Hepatocyte (in vitro differentiated cells): ENCODE data around the gene PAF1. TPM values are rescaled to one million over a fixed set of nuclear protein-coding genes. Genes with fewer than 3 reads are reported as not detected.

Experiments
- DNase-seq: peaks from one replicate; pipeline ENCODE4 v3.0.0-alpha.2; 2016; ENCODE audit warnings: low spot score
- H2AFZ ChIP-seq: fragments of 200-600 bp; sonication (generic); 2 replicates; pipeline ENCODE4 v1.6.0; 2016; ENCODE audit warnings: antibody characterized with exemption, mild to moderate bottlenecking
- H3K27ac ChIP-seq: fragments of 200-600 bp; sonication (generic); 2 replicates; pipeline ENCODE4 v1.5.1; 2016; ENCODE audit warnings: mild to moderate bottlenecking
- H3K27me3 ChIP-seq: fragments of 200-600 bp; sonication (generic); 2 replicates; pipeline ENCODE4 v1.6.1; 2016
- H3K36me3 ChIP-seq: fragments of 200-600 bp; sonication (generic); replicated peaks from 2 replicates; pipeline ENCODE4 v1.5.1; 2016; ENCODE audit warnings: low read depth; ENCODE audit not compliant: insufficient read depth
- H3K4me1 ChIP-seq: fragments of 200-600 bp; sonication (generic); 2 replicates; pipeline ENCODE4 v1.5.1; 2016; ENCODE audit warnings: mild to moderate bottlenecking, moderate library complexity; ENCODE audit not compliant: insufficient read depth
- H3K4me2 ChIP-seq: fragments of 200-600 bp; sonication (generic); 2 replicates; pipeline ENCODE4 v1.6.0; 2016
- H3K4me3 ChIP-seq: fragments of 200-600 bp; sonication (generic); 2 replicates; pipeline ENCODE4 v1.5.1; 2016; ENCODE audit warnings: mild to moderate bottlenecking
- H3K79me2 ChIP-seq: fragments of 200-600 bp; sonication (generic); 2 replicates; pipeline ENCODE4 v1.6.0; 2017; ENCODE audit warnings: mild to moderate bottlenecking
- H3K9me2 ChIP-seq: fragments of 200-600 bp; sonication (generic); replicated peaks from 2 replicates; pipeline ENCODE4 v1.6.0; 2017; ENCODE audit warnings: mild to moderate bottlenecking; ENCODE audit not compliant: insufficient read depth
- H3K9me3 ChIP-seq: fragments of 200-600 bp; sonication (generic); 2 replicates; pipeline ENCODE4 v1.5.1; 2016; ENCODE audit warnings: low read depth, mild to moderate bottlenecking
- H4K20me1 ChIP-seq: fragments of 200-600 bp; sonication (generic); 2 replicates; pipeline ENCODE4 v1.6.0; 2016; ENCODE audit warnings: mild to moderate bottlenecking; ENCODE audit not compliant: insufficient read depth, poor library complexity, severe bottlenecking
- CTCF ChIP-seq: fragments of 200-600 bp; sonication (generic); IDR thresholded peaks from 2 replicates; pipeline ENCODE4 v1.5.1; 2016; ENCODE audit warnings: antibody characterized with exemption, mild to moderate bottlenecking; ENCODE audit not compliant: poor library complexity
- EZH2 ChIP-seq: fragments of 200-600 bp; sonication (generic); IDR thresholded peaks from 2 replicates; pipeline ENCODE4 v1.6.1; 2016; ENCODE audit warnings: antibody characterized with exemption, mild to moderate bottlenecking, borderline replicate concordance
- EZH2phosphoT487 ChIP-seq: fragments of 200-600 bp; sonication (generic); IDR thresholded peaks from one replicate; pipeline ENCODE4 v1.6.1; 2018; ENCODE audit warnings: antibody characterized with exemption, mild to moderate bottlenecking, low read depth, moderate library complexity; ENCODE audit not compliant: unreplicated experiment, severe bottlenecking
- WGBS: methylation state at CpG from one replicate; pipeline ENCODE4 v1.1.6; 2016; ENCODE audit warnings: low lambda C conversion rate; ENCODE audit errors: missing lambda C conversion rate; 5-methylcytosine and 5-hydroxymethylcytosine counted together
- polyA plus RNA-seq: library from polyadenylated mRNA; unstranded; fragments of >200 nt; fragmentation: Nextera tagmentation; extraction: Ambion mirVana; gene quantifications from 2 replicates; pipeline ENCODE4 v1.2.1, GENCODE V29; 2016
- total RNA-seq: library from RNA; depleted of rRNA; stranded (reverse); fragments of >200 nt; gene quantifications from 2 replicates; pipeline ENCODE4 v1.2.3, GENCODE V29; 2014

Gene PAF1
- total and polyA plus RNA-seq, 2 experiments from 2014 or later: 30.4 to 54.4 TPM

GRCh38 chr19:39411081-39411831 is 20.4 kb upstream of the PAF1 start:
- H3K36me3 ChIP-seq: no peaks in the 10 kb centered on the region
- H3K4me3 ChIP-seq: peak overlapping the region; percentile 77
- H3K9me3 ChIP-seq: no peaks in the 10 kb centered on the region
- TF ChIP-seq EZH2phosphoT487 (no peak), CTCF (no peak), EZH2 (no peak)
- peaks cover 20% of the 10 kb centered on the region for H4K20me1 ChIP-seq
- H3K79me2 ChIP-seq: peaks cover 59% of the 10 kb centered on the region
- 30% methylated on average over 9 of the region's 9 CpGs for WGBS
- no peaks in the 10 kb centered on the region for H3K9me2 ChIP-seq
- H3K27me3 ChIP-seq: no peaks in the 10 kb centered on the region
- H3K4me2 ChIP-seq: peak overlapping the region; percentile 85
- H2AFZ ChIP-seq: no peak overlapping the region
- H3K4me1 ChIP-seq: peaks cover 18% of the 10 kb centered on the region
- DNase-seq: peak; percentile 86
- H3K27ac ChIP-seq: peak overlapping the region; percentile 100

GRCh38 chr19:39410831-39411080 is 19.9 kb upstream of the PAF1 start:
- Histone ChIP-seq H3K27ac (peak overlapping the region; percentile 100), H3K79me2 (peaks cover 58% of the 10 kb centered on the region), H3K4me3 (peak overlapping the region; percentile 77), H3K9me3 (no peaks in the 10 kb centered on the region), H3K4me1 (peaks cover 23% of the 10 kb centered on the region), H2AFZ (no peak overlapping the region), H3K27me3 (no peaks in the 10 kb centered on the region), H4K20me1 (peaks cover 20% of the 10 kb centered on the region), H3K9me2 (no peaks in the 10 kb centered on the region), H3K36me3 (no peaks in the 10 kb centered on the region), H3K4me2 (peak overlapping the region; percentile 85)
- TF ChIP-seq EZH2 (no peak), CTCF (no peak), EZH2phosphoT487 (no peak)
- WGBS: 50% methylated on average over 1 of the region's 1 CpG
- no peak for DNase-seq

- Histone ChIP-seq H3K79me2 (peaks cover 58% of the 10 kb centered on the region), H2AFZ (no peak overlapping the region), H3K4me2 (peak overlapping the region; percentile 85), H3K27ac (peak overlapping the region; percentile 100), H4K20me1 (peaks cover 20% of the 10 kb centered on the region), H3K36me3 (no peaks in the 10 kb centered on the region), H3K4me3 (peak overlapping the region; percentile 77), H3K9me2 (no peaks in the 10 kb centered on the region), H3K4me1 (peaks cover 27% of the 10 kb centered on the region), H3K9me3 (no peaks in the 10 kb centered on the region), H3K27me3 (no peaks in the 10 kb centered on the region)
- TF ChIP-seq CTCF (no peak), EZH2phosphoT487 (no peak), EZH2 (no peak)
- whole genome bisulfite sequencing: 6% methylated on average over 16 of the region's 35 CpGs
- DNase-seq: peak; percentile 91
Observed at GRCh38 chr19:39410017-39410830, 19.3 kb upstream of the PAF1 start.
